Osteoblast (primary cell): ENCODE measurements around the gene PDLIM1. TPM values are rescaled to one million over a fixed set of nuclear protein-coding genes. Genes with fewer than 3 reads are reported as not detected.
A peak's percentile ranks its signal among the peaks of the same experiment; 100 is the strongest.

Source experiments
- DNase-seq: peaks from one replicate; pipeline ENCODE4 v3.0.0; 2011; ENCODE audit warnings: low spot score, mixed read lengths; ENCODE audit not compliant: insufficient read length; ENCODE audit errors: missing footprints
- H2AFZ ChIP-seq: 2 replicates; pipeline ENCODE4 v1.6.0; 2011; ENCODE audit warnings: mild to moderate bottlenecking, low read length
- H3K27ac ChIP-seq: 2 replicates; pipeline ENCODE4 v1.5.1; 2011; ENCODE audit warnings: mild to moderate bottlenecking, low read depth, low read length, moderate library complexity
- H3K27me3 ChIP-seq: 2 replicates; pipeline ENCODE4 v1.6.0; 2012; ENCODE audit warnings: mild to moderate bottlenecking, control low read depth, inconsistent platforms, low read length, moderate library complexity; ENCODE audit not compliant: insufficient read depth
- H3K36me3 ChIP-seq: 2 replicates; pipeline ENCODE4 v1.5.1; 2011; ENCODE audit warnings: mild to moderate bottlenecking, low read length, control low read depth, moderate library complexity; ENCODE audit not compliant: insufficient read depth
- H3K4me1 ChIP-seq: 2 replicates; pipeline ENCODE4 v1.5.1; 2011; ENCODE audit warnings: mild to moderate bottlenecking, low read length, control low read depth, moderate library complexity; ENCODE audit not compliant: insufficient read depth
- H3K4me2 ChIP-seq: 2 replicates; pipeline ENCODE4 v1.6.0; 2011; ENCODE audit warnings: mild to moderate bottlenecking, low read length; ENCODE audit not compliant: insufficient read depth
- H3K4me3 ChIP-seq: fragments of 200-600 bp; sonication (generic); 3 replicates; pipeline ENCODE4 v1.5.1; 2012; ENCODE audit warnings: mild to moderate bottlenecking, low read length, inconsistent platforms; ENCODE audit not compliant: insufficient read depth
- H3K79me2 ChIP-seq: 2 replicates; pipeline ENCODE4 v1.6.0; 2012; ENCODE audit warnings: mild to moderate bottlenecking, low read length, control low read depth, inconsistent platforms; ENCODE audit not compliant: insufficient read depth
- H3K9me3 ChIP-seq: 2 replicates; pipeline ENCODE4 v1.5.1; 2011; ENCODE audit warnings: low read depth, low read length, control low read depth
- H4K20me1 ChIP-seq: 2 replicates; pipeline ENCODE4 v1.6.0; 2012; ENCODE audit warnings: mild to moderate bottlenecking, low read length, control low read depth; ENCODE audit not compliant: insufficient read depth
- total RNA-seq: library from RNA; depleted of rRNA; stranded (reverse); fragments of >200 nt; gene quantifications from 2 replicates; pipeline ENCODE4 v1.2.3, GENCODE V29; 2012
- TF ChIP-seq, protein P1 (sequence below): IDR thresholded peaks from 2 replicates; pipeline ENCODE4 v1.5.1; 2011; ENCODE audit warnings: mild to moderate bottlenecking, low read depth, low read length, moderate library complexity; ENCODE audit errors: extremely low read depth

Gene PDLIM1
- total RNA-seq, 1 donor: 26.1 TPM

- peaks cover 19% of the 10 kb centered on the region for H3K4me1 ChIP-seq
- no peak overlapping the region for H3K4me2 ChIP-seq
- no peak for DNase-seq
- no peak overlapping the region for H3K4me3 ChIP-seq
- no peak overlapping the region for H2AFZ ChIP-seq
- H3K9me3 ChIP-seq: no peaks in the 10 kb centered on the region
- peaks cover 14% of the 10 kb centered on the region for H3K36me3 ChIP-seq
- H3K79me2 ChIP-seq: peaks cover 13% of the 10 kb centered on the region
- H3K27ac ChIP-seq: no peak overlapping the region
- TF ChIP-seq, protein P1, sequence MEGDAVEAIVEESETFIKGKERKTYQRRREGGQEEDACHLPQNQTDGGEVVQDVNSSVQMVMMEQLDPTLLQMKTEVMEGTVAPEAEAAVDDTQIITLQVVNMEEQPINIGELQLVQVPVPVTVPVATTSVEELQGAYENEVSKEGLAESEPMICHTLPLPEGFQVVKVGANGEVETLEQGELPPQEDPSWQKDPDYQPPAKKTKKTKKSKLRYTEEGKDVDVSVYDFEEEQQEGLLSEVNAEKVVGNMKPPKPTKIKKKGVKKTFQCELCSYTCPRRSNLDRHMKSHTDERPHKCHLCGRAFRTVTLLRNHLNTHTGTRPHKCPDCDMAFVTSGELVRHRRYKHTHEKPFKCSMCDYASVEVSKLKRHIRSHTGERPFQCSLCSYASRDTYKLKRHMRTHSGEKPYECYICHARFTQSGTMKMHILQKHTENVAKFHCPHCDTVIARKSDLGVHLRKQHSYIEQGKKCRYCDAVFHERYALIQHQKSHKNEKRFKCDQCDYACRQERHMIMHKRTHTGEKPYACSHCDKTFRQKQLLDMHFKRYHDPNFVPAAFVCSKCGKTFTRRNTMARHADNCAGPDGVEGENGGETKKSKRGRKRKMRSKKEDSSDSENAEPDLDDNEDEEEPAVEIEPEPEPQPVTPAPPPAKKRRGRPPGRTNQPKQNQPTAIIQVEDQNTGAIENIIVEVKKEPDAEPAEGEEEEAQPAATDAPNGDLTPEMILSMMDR: no peak
- no peaks in the 10 kb centered on the region for H4K20me1 ChIP-seq
- H3K27me3 ChIP-seq: no peaks in the 10 kb centered on the region
These were observed 41.3 kb downstream of the PDLIM1 start for GRCh38 chr10:95249467-95249866.

DNA sequence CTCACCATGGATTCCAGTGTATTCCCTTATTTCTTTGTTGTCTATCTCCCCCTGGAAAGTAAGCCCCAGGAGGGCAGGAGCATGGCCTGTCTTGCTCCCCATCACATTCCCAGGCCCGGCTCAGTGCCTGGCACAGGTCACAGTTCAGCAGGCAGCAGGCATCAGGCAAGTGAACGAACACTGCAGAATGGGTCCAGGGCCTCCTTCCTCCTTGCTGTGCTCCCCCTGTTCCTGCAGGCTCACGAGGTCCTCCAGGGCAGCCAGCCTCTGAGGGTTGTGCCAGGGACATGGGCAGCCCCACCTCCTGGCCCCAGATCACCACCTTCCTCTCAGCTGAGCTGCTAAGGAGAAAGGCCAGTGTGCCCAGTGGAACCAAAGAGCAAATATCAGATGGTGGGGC, 41.8 kb downstream of the PDLIM1 start:
- no peak overlapping the region for H3K27ac ChIP-seq
- H3K36me3 ChIP-seq: peaks cover 14% of the 10 kb centered on the region
- TF ChIP-seq, protein P1: no peak
- H2AFZ ChIP-seq: no peak overlapping the region
- no peak overlapping the region for H3K4me2 ChIP-seq
- H3K4me3 ChIP-seq: no peak overlapping the region
- H3K4me1 ChIP-seq: peaks cover 19% of the 10 kb centered on the region
- H3K27me3 ChIP-seq: no peaks in the 10 kb centered on the region
- H4K20me1 ChIP-seq: no peaks in the 10 kb centered on the region
- H3K79me2 ChIP-seq: peaks cover 10% of the 10 kb centered on the region
- DNase-seq: no peak
- no peaks in the 10 kb centered on the region for H3K9me3 ChIP-seq

GRCh38 chr10:95247881-95248583, 42.8 kb downstream of the PDLIM1 start:
- no peaks in the 10 kb centered on the region for H3K27me3 ChIP-seq
- H4K20me1 ChIP-seq: no peaks in the 10 kb centered on the region
- DNase-seq: no peak
- H3K79me2 ChIP-seq: peaks cover 8% of the 10 kb centered on the region
- TF ChIP-seq, protein P1: no peak
- peak overlapping the region; percentile 75 for H2AFZ ChIP-seq
- peaks cover 19% of the 10 kb centered on the region for H3K4me1 ChIP-seq
- H3K4me3 ChIP-seq: no peak overlapping the region
- peaks cover 14% of the 10 kb centered on the region for H3K36me3 ChIP-seq
- no peaks in the 10 kb centered on the region for H3K9me3 ChIP-seq
- peak overlapping the region; percentile 25 for H3K4me2 ChIP-seq
- peak overlapping the region; percentile 83 for H3K27ac ChIP-seq

GRCh38 chr10:95247200-95247880, 43.5 kb downstream of the PDLIM1 start:
- Histone ChIP-seq H3K4me3 (no peak overlapping the region), H3K36me3 (peaks cover 14% of the 10 kb centered on the region), H3K27me3 (no peaks in the 10 kb centered on the region), H3K79me2 (peaks cover 7% of the 10 kb centered on the region), H3K27ac (peak overlapping the region; percentile 83), H3K4me1 (peaks cover 22% of the 10 kb centered on the region), H3K4me2 (peak overlapping the region; percentile 25), H4K20me1 (no peaks in the 10 kb centered on the region), H3K9me3 (no peaks in the 10 kb centered on the region), H2AFZ (peak overlapping the region; percentile 75)
- DNase-seq: no peak
- TF ChIP-seq, protein P1: no peak
